Embryonic facial prominence (tissue), 1 donor: ENCODE results near the gene TFG.

Source experiments
- DNase-seq: peaks from one replicate; pipeline ENCODE4 v3.0.0-alpha.2; 2016; ENCODE audit errors: extremely low spot score

The TFG gene

GRCh38 chr3:100754563-100755334, 45.5 kb downstream of the TFG start:
- no peak for DNase-seq

DNA sequence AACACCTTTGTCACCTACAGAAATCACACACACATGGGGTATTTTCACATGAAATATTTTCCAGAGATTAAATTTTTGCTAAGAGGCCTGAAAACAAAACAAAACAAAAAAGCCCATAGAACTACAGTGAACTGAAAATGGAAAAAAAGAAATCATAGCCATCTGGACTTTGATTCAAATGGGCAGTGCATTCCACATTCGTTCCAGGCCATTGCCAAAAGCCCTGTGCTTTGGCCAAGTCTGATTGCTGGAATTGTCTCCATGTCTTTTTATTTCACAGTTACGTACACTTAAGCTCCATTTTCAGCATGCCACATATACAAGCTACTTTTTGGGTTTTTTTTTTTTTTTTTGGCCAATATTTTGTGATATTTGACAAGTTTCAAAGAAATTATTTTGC, 47.1 kb downstream of the TFG start:
- DNase-seq: no peak

DNA sequence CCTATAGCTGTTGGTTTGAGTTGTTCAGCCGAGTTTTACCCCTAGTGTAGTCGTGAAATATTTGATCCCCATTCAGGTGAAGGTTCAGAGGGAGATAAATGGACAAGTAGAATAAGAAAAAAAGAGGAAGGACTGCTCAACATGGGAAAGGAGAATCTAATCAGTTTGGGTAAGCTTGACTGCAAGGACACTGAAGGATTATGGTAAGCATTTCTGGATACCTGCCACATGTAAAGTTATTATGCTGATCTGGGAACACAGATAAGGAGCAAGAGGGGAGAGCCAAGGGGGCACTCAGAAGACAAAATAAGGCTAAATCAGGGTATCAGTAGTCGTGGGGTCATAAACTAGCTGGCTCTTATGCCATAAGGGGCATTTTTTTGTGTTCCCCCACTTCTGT, 49.9 kb downstream of the TFG start:
- DNase-seq: no peak

GRCh38 chr3:100759950-100760349, 50.7 kb downstream of the TFG start:
- no peak for DNase-seq

- no peak for DNase-seq
Observed at GRCh38 chr3:100760377-100760776, 51.1 kb downstream of the TFG start.

- no peak for DNase-seq
Observed at GRCh38 chr3:100761211-100761942, 52.1 kb downstream of the TFG start.

- DNase-seq: no peak
Observed at GRCh38 chr3:100761951-100762350, 52.7 kb downstream of the TFG start.

DNA sequence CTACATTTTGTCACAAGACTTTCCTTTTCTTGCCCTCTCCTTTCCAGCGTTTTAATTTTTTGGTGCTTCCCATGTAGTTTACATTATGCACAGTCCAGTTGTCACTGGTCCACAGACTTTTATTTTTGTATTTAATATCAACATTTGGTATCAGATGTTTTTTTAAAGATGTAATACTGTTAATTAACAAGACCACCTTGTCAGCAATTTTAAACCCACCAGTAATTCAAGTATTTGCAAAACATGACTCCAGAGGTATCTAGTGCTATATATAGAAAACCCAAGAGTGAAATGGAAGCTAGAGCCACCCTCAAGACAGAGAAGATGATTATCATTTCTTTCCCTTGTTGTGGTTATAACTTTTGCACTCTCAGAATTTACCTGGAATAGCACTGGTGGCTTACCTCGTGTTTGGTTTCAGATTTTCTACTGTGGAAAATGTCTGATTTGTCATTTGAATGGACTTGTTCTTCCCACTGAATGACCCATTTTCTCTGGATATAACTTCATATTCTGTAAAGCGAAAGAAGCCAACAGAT, 56.2 kb downstream of the TFG start:
- no peak for DNase-seq

DNA sequence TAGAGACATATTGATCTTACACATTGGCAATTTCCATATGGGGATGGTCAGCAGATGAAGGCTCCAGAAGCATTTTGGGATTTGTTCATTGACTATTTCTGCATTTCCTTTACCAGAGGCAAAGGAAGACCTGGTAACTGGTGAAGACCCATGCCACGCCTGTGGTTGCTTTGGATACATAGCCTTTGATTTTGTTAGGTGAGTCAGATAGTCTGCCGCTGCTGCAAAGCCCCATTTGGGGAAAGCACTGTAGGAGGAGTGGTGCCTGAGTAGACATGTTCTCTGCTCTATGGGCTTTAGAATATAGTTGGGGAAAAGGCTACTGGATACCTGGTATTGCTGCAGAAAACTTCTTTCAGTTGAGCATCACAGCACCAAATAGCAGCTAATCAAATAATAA, 56.8 kb downstream of the TFG start:
- DNase-seq: no peak

DNA sequence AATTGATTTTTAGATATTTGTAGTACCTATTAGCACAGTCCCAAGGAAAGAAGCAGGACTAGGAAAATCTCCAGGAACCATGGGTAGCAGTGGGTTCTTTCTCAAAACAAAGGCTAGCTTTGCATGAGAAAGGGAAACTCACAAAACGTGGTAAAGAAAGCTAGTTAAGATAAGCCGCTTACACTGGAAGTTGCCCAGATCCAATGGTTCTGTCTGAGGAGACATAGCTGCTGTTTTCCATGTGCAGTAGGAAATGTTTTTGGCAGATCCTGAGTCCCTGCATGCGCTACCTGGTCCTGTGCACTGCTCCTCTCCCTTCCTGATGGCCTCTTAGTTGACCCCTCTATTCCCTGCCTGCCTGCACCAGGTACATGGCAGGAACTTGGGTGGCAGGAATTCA, 60.4 kb downstream of the TFG start:
- no peak for DNase-seq

GRCh38 chr3:100775226-100775625, 65.9 kb downstream of the TFG start:
- no peak for DNase-seq

GRCh38 chr3:100775669-100776068, 66.4 kb downstream of the TFG start:
- DNase-seq: no peak

DNA sequence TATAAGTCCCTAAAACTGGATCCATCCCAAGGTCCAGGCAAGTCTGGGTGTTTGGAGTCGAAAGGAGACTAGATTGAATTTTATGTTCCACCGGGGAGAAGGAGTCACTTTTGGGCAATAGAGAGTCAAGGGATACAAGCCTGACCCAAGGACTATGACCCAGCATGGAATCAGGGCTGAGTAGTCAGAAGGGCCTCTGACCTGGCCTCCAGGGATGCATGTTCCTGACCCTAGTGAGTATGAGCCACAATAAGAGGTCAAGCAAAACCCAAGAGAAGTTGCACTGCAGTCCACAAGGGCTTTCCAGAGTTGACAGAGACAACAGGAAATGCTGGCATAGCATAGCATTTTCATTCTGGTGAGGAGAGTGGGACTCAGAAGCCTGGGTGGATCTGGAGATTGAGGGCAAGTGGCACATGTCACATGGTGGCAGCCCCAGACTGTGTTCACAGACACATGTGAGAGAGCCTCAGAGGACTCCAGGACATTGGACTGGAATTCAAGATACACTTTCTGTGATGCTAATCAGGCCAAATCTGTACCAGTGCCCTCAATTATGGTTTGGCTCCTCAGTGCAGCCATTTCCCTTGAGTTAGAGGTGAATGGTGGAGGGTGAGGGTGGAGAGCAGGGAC, 66.9 kb downstream of the TFG start:
- DNase-seq: no peak

- DNase-seq: no peak
Observed at GRCh38 chr3:100776746-100777145, 67.5 kb downstream of the TFG start.

- no peak for DNase-seq
Observed at GRCh38 chr3:100777271-100777670, 68.0 kb downstream of the TFG start.

DNA sequence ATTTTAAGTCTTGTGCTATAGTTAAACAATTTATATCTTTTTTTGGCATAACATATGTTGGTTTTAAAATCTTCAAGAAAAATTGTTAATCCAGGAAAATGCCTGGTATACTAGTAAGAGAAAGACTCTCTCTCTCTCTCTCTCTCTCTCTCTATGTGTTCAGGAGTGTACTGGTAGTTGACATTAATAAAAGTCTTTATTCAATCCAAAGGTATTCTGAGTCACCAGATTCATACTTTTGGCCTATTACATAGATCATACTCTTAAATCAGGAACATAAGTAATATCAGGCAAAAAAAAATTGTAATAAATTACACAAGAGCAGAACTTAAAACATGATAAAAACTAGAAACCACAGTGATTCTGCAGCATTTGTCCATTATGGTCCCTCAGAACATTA, 70.2 kb downstream of the TFG start:
- DNase-seq: no peak

DNA sequence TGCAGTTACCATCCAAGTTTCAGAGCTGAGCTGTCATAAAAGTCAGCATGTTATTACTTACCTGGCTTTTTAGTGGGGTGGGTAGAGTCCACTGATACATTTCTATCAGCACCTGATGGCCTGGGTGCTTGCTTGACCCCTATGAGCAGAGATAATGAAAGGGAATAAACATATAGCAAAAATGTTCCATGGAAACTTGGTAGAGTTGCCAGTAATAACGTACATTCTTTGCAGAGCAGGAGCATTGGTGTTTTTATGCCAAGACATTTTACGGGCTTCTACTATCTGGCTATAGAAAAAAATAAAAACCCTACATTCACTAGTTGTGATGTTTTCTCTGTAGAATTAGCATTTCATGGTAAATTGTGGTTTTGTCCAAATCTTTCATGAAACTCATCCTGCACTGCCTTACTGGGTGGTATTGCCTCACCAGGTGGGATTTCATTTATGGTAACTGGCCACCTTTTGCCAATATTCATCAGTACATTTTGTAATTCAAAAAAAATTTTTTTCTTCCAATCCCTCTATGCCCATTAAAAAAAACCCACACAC, 70.9 kb downstream of the TFG start:
- DNase-seq: no peak

- no peak for DNase-seq
Observed at GRCh38 chr3:100781301-100781700, 72.0 kb downstream of the TFG start.

DNA sequence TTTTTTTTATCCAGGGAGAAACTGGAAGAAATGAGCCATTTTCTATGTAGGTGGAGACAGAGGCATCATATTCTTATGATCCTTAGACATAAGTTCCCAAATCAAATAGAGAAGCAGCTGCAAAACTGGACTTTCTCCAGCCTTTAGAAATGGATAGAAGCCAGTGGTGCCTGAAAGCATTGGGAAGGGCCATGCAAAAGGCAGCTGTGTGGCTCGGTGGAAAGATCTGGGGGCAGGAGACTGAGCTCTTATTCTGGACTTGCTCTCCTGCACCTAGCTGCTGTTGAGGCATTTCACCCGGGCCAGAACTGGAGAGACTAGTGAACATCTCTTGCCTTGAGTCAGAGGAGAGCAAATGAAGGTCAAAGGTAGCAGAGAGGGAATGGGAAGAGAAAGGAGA, 73.1 kb downstream of the TFG start:
- no peak for DNase-seq

GRCh38 chr3:100782906-100783305, 73.6 kb downstream of the TFG start:
- peak; percentile 52 for DNase-seq

DNA sequence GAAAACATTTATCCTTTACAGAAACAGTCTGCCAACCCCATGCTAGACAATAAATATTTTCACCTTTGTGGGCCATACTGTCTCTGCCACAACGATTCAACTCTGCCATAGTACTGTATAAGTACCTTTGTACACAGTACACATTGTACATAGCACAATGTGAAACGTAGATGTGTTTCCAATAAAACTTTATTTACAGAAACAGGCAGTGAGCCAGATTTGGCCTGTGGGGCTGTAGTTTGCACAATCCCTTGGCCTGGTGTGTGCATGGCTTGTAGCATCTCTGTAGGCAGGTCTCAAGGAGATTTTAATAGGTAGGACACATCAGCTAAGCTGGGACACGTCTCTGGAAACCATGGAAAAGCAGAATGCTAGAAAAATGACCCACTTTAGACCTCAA, 74.3 kb downstream of the TFG start:
- DNase-seq: no peak

GRCh38 chr3:100789579-100789978, 80.3 kb downstream of the TFG start:
- DNase-seq: no peak
